RWPE2 (cell line): ENCODE measurements around the gene CTDSP2.

Source experiments
- ATAC-seq: fragments of 200-7000 bp; cut with Tn5 transposase; 3 replicates; pipeline ENCODE4 v1.9.1; 2021; ENCODE audit warnings: low read depth
- DNase-seq: peaks from one replicate; pipeline ENCODE4 v3.0.0-alpha.2; 2020; ENCODE audit warnings: low spot score
- H3K27ac ChIP-seq: fragments of 450-650 bp; 2 replicates; pipeline ENCODE4 v1.5.1; 2017; ENCODE audit warnings: mild to moderate bottlenecking; ENCODE audit not compliant: poor library complexity, severe bottlenecking
- H3K27me3 ChIP-seq: fragments of 250-450 bp; sonication (Bioruptor Pico); 2 replicates; pipeline ENCODE4 v1.5.1; 2021; ENCODE audit warnings: mild to moderate bottlenecking, moderate library complexity; ENCODE audit not compliant: insufficient read depth, poor library complexity, severe bottlenecking
- H3K36me3 ChIP-seq: fragments of 250-450 bp; sonication (Bioruptor Pico); 2 replicates; pipeline ENCODE4 v1.5.1; 2020; ENCODE audit warnings: low read depth, mild to moderate bottlenecking, moderate library complexity
- H3K4me1 ChIP-seq: fragments of 250-450 bp; sonication (Bioruptor Pico); 2 replicates; pipeline ENCODE4 v1.5.1; 2021; ENCODE audit warnings: mild to moderate bottlenecking, moderate library complexity; ENCODE audit not compliant: insufficient read depth, poor library complexity, severe bottlenecking
- H3K4me3 ChIP-seq: fragments of 250-450 bp; sonication (Bioruptor Pico); 2 replicates; pipeline ENCODE4 v1.5.1; 2021; ENCODE audit warnings: mild to moderate bottlenecking, moderate library complexity; ENCODE audit not compliant: severe bottlenecking
- H3K9me3 ChIP-seq: fragments of 250-450 bp; sonication (Bioruptor Pico); 2 replicates; pipeline ENCODE4 v1.5.1; 2021; ENCODE audit warnings: mild to moderate bottlenecking, moderate library complexity; ENCODE audit not compliant: severe bottlenecking
- TF ChIP-seq, protein P1 (sequence below): fragments of 450-650 bp; IDR thresholded peaks from one replicate; pipeline ENCODE4 v1.5.1; 2017; ENCODE audit warnings: mild to moderate bottlenecking, moderate library complexity; ENCODE audit not compliant: poor library complexity, severe bottlenecking

The CTDSP2 gene

DNA sequence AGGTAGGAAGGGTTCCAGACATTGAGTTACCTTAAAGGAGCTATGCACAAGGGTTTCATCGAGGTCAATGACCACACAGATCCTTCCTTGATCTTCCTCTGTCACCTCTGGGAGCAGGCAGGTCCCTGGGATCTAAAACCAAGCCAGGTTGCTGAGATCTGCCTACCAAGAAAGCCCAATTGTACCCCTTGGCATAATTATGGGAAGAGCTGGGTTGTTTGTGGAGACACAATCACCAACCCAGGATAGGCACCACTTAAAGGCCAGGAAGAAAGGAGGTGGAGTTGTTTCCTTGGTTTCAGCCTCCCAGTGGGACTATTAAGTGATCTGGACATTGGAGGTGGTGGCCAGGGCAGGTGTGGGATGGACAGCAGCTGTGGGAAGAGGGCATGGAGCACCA lies 19.6 kb downstream of the CTDSP2 start:
- H3K9me3 ChIP-seq: no peaks in the 10 kb centered on the region
- ATAC-seq: no peak
- no peak overlapping the region for H3K27ac ChIP-seq
- peaks cover 74% of the 10 kb centered on the region for H3K36me3 ChIP-seq
- H3K27me3 ChIP-seq: no peaks in the 10 kb centered on the region
- TF ChIP-seq, protein P1, sequence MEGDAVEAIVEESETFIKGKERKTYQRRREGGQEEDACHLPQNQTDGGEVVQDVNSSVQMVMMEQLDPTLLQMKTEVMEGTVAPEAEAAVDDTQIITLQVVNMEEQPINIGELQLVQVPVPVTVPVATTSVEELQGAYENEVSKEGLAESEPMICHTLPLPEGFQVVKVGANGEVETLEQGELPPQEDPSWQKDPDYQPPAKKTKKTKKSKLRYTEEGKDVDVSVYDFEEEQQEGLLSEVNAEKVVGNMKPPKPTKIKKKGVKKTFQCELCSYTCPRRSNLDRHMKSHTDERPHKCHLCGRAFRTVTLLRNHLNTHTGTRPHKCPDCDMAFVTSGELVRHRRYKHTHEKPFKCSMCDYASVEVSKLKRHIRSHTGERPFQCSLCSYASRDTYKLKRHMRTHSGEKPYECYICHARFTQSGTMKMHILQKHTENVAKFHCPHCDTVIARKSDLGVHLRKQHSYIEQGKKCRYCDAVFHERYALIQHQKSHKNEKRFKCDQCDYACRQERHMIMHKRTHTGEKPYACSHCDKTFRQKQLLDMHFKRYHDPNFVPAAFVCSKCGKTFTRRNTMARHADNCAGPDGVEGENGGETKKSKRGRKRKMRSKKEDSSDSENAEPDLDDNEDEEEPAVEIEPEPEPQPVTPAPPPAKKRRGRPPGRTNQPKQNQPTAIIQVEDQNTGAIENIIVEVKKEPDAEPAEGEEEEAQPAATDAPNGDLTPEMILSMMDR: no peak
- no peaks in the 10 kb centered on the region for H3K4me1 ChIP-seq
- no peak overlapping the region for H3K4me3 ChIP-seq
- DNase-seq: no peak

DNA sequence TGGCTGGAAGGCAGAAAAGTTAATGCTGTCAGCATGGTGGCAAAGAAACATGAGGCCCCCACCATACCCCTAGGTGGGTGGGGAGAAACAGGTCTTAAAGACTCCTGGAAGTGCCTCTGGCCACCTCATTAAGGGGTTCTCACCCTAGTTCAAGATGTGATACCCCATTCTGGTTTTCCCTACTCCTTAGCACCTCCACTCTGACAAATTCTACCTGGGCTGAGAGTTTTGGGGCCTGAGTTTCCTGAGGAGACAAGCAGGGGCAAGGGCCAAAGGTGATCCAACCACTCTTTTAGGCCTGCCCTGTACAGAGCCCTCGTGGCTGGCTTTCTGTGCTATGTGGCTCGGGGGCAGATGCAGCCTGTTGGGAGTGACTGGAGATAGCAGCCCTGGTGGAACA lies 20.1 kb downstream of the CTDSP2 start:
- H3K27ac ChIP-seq: no peak overlapping the region
- ATAC-seq (no peak), DNase-seq (no peak)
- H3K36me3 ChIP-seq: peaks cover 74% of the 10 kb centered on the region
- H3K4me1 ChIP-seq: no peaks in the 10 kb centered on the region
- no peaks in the 10 kb centered on the region for H3K9me3 ChIP-seq
- TF ChIP-seq, protein P1: no peak
- no peak overlapping the region for H3K4me3 ChIP-seq
- H3K27me3 ChIP-seq: no peaks in the 10 kb centered on the region

DNA sequence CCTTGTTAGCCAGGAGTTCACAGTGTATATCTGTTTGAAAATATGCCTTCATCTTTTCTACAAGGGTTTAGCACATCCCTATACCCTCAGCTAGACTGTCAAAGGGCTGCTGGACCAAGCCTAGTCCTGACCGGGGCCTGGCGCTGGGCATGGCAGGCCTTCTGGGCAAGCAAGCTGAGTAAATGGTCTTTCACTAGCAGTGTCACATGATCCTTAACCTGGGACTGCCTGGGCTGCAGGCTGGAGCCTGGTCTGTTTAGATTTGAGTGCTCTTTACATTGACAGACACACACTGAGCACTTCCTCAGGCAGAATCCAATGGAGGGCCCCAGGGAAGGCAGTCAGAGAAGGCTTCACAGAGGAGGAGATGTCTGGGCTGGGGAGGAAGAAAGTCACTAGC lies 21.1 kb downstream of the CTDSP2 start:
- Histone ChIP-seq H3K9me3 (no peaks in the 10 kb centered on the region), H3K36me3 (peaks cover 74% of the 10 kb centered on the region), H3K27me3 (no peaks in the 10 kb centered on the region), H3K27ac (no peak overlapping the region), H3K4me3 (no peak overlapping the region), H3K4me1 (no peaks in the 10 kb centered on the region)
- TF ChIP-seq, protein P1: no peak
- no peak for DNase-seq
- ATAC-seq: no peak

DNA sequence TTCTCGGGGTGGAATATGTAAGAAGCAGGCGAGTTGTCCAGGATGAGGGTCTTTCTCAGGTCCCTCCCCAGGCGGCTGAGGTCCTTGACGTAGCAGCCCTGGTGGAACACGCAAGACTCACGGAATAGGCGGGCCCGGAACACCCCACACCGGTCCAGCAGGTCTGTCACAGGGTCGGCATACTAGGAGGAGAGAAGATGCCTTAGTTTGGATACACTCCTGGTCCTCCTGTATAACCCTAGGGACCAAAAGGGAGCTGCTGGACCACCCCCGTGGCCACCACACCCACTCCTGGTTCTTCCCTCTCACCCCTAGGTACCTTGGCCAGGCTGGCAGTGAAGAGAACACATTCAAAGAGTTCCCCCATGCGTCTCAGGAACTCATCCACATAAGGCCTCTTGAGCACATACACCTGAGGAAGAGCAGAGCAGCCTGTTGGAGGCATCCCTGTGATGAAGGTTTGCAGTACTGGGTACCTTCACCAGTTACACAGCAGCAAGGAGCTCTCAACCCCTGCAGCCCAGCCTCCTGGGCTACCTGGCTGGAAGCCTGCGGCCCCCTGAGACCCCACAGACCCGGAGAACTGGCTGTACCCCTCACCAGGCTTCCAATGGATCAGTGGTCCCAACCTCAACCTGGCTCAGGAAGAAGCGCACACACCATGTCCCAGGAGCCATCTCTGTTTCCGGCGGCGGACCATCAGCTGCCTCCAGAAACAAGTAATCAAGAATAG lies 22.5 kb downstream of the CTDSP2 start:
- H3K36me3 ChIP-seq: peaks cover 65% of the 10 kb centered on the region
- no peaks in the 10 kb centered on the region for H3K4me1 ChIP-seq
- H3K4me3 ChIP-seq: no peak overlapping the region
- no peaks in the 10 kb centered on the region for H3K27me3 ChIP-seq
- DNase-seq: no peak
- no peak for ATAC-seq
- TF ChIP-seq, protein P1: no peak
- H3K9me3 ChIP-seq: no peaks in the 10 kb centered on the region
- no peak overlapping the region for H3K27ac ChIP-seq
